HG03571 (cell line): Measurements from ENCODE around the gene TAPBP.

Experiments
- ATAC-seq: cut with Tn5 transposase; IDR thresholded peaks from one replicate; pipeline ENCODE4 v1.9.1; 2021; ENCODE audit not compliant: unreplicated experiment

TAPBP gene

DNA sequence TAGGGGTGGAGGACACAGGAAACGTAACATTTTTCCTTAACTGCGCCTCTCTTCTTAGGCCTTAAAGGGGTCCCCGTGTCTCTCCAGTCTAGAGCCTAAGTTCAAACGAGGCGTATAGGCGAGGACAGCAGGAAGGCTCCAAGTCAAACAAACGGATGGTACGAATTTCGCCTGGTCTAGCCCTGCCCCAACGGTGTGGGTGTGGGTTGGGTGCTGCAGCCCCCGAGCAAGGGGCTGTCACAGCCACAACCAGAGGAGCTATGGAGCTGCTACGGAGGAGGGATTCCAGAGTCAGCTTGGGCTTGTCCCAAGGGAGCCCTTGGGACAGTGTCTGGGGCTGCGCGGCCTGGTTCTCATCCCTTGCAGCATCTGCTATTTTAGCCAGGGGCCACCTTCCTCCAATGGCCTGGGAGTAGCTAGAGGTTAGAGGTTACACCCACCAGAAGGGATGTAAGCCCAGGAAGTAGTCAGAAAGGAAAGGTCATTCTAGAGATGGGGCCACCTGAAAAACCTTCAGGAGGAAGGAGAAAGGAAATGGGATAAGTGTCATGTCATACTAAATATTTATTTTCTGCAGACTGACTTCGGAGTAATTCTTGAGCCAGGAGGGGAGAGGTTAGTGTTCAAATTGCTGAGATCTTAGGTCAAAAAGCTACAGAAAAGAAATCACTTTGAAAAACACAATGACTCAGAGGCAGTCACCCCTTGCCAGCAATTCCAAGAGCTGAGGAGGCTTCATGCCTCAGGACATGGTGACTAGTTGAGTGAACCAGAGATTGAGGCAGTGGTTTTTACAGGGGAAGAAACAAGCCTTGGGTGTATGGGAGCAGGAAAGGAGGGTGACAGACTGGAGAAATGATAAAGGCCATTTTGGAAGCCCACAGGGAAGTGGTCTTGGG is 63.9 kb downstream of the TAPBP start:
- ATAC-seq, result no peak
